ENCODE data around the gene COX7A2L.

Gene COX7A2L

GRCh38 chr2:42303252-42303651 is 57.8 kb downstream of the COX7A2L start:
- DNase-seq, result no peak
- peaks cover 12 to 66% of the 10 kb centered on the region in 2 experiments for H3K36me3 ChIP-seq (ENCODE audit: control insufficient read depth in 1 of 2, insufficient read depth in 2 of 2, low read depth in 1 of 2, low read length in 2 of 2)

GRCh38 chr2:42300527-42300926 is 60.5 kb downstream of the COX7A2L start:
- H3K79me1 ChIP-seq (replicated peaks; ENCODE audit: low read length, poor library complexity, severe bottlenecking), result peaks cover 1% of the 10 kb centered on the region
- no peak overlapping the region for H3K9ac ChIP-seq (ENCODE audit: low read length)
- no peaks in the 10 kb centered on the region for H3K27me3 ChIP-seq (ENCODE audit: control insufficient read depth in 1 of 2, insufficient read depth in 1 of 2, low read length in 2 of 2)
- H3K23ac ChIP-seq (ENCODE audit: low read length in 2 of 2), result no peak overlapping the region
- H2AFZ ChIP-seq (ENCODE audit: low read depth, low read length), result no peak overlapping the region
- no peak overlapping the region for H2BK5ac ChIP-seq (ENCODE audit: low read depth, low read length, poor library complexity, severe bottlenecking)
- no peak overlapping the region for H4K8ac ChIP-seq (ENCODE audit: low read length)
- no peak overlapping the region for H2BK120ac ChIP-seq (ENCODE audit: low read depth, low read length)
- H3K4me2 ChIP-seq (ENCODE audit: low read length, poor library complexity, severe bottlenecking), result no peak overlapping the region
- no peak overlapping the region for H3K4ac ChIP-seq (ENCODE audit: low read depth in 1 of 2, low read length in 2 of 2)
- no peak overlapping the region for H2BK15ac ChIP-seq (ENCODE audit: low read depth, poor library complexity, severe bottlenecking)
- H3K9me3 ChIP-seq (ENCODE audit: control insufficient read depth, low read length), result no peaks in the 10 kb centered on the region
- H3K36me3 ChIP-seq (ENCODE audit: control insufficient read depth in 1 of 2, insufficient read depth in 2 of 2, low read depth in 1 of 2, low read length in 2 of 2), result peaks cover 9 to 71% of the 10 kb centered on the region in 2 experiments
- whole genome bisulfite sequencing, result 95% methylated on average over 2 of the region's 2 CpGs
- no peak overlapping the region for H3K14ac ChIP-seq (ENCODE audit: low read length in 2 of 2)
- no peak overlapping the region for H2AK5ac ChIP-seq (ENCODE audit: low read length, severe bottlenecking)
- H2BK12ac ChIP-seq (ENCODE audit: low read length in 2 of 2), result no peak overlapping the region
- no peaks in the 10 kb centered on the region for H3K4me1 ChIP-seq (ENCODE audit: control insufficient read depth, insufficient read depth, low read depth, low read length)
- DNase-seq, result no peak
- no peak overlapping the region for H3K18ac ChIP-seq (ENCODE audit: low read depth in 1 of 2, low read length in 2 of 2)
- H4K91ac ChIP-seq (ENCODE audit: low read length), result no peak overlapping the region
- H3K4me3 ChIP-seq (ENCODE audit: insufficient read depth in 1 of 2, low read depth in 1 of 2, low read length in 2 of 2), result no peak overlapping the region
- H3K27ac ChIP-seq (ENCODE audit: low read length, poor library complexity, severe bottlenecking), result no peak overlapping the region

More at GRCh38 chr2:42303252-42303651, 57.8 kb downstream of the COX7A2L start:
- Histone ChIP-seq H3K79me1 (replicated peaks; ENCODE audit: low read length, poor library complexity, severe bottlenecking) (no peaks in the 10 kb centered on the region), H3K4me3 (ENCODE audit: insufficient read depth in 1 of 2, low read depth in 1 of 2, low read length in 2 of 2) (no peak overlapping the region), H3K9me3 (ENCODE audit: control insufficient read depth, low read length) (no peaks in the 10 kb centered on the region), H2AK5ac (ENCODE audit: low read length, severe bottlenecking) (no peak overlapping the region), H2AFZ (ENCODE audit: low read depth, low read length) (no peak overlapping the region), H3K4me1 (ENCODE audit: control insufficient read depth, insufficient read depth, low read depth, low read length) (no peaks in the 10 kb centered on the region), H3K4me2 (ENCODE audit: low read length, poor library complexity, severe bottlenecking) (no peak overlapping the region), H2BK5ac (ENCODE audit: low read depth, low read length, poor library complexity, severe bottlenecking) (no peak overlapping the region), H3K14ac (ENCODE audit: low read length in 2 of 2) (no peak overlapping the region), H2BK120ac (ENCODE audit: low read depth, low read length) (no peak overlapping the region), H4K8ac (ENCODE audit: low read length) (no peak overlapping the region), H3K27ac (ENCODE audit: low read length, poor library complexity, severe bottlenecking) (no peak overlapping the region), H3K18ac (ENCODE audit: low read depth in 1 of 2, low read length in 2 of 2) (no peak overlapping the region), H2BK15ac (ENCODE audit: low read depth, poor library complexity, severe bottlenecking) (no peak overlapping the region), H2BK12ac (ENCODE audit: low read length in 2 of 2) (no peak overlapping the region), H3K9ac (ENCODE audit: low read length) (no peak overlapping the region), H3K4ac (ENCODE audit: low read depth in 1 of 2, low read length in 2 of 2) (no peak overlapping the region), H3K23ac (ENCODE audit: low read length in 2 of 2) (no peak overlapping the region), H4K91ac (ENCODE audit: low read length) (no peak overlapping the region), H3K27me3 (ENCODE audit: control insufficient read depth in 1 of 2, insufficient read depth in 1 of 2, low read length in 2 of 2) (no peaks in the 10 kb centered on the region)
- 86% methylated on average over 3 of the region's 3 CpGs for WGBS
